HL-60 (cell line): ENCODE measurements around the gene IL18R1.

Source experiments
- POLR2AphosphoS5 ChIP-seq: IDR thresholded peaks from 2 replicates; pipeline ENCODE4 v1.6.1; 2012; ENCODE audit warnings: low read depth
- TF ChIP-seq, protein P1 (sequence below): IDR thresholded peaks from one replicate; pipeline ENCODE4 v1.5.1; 2011; ENCODE audit warnings: low read length, control low read depth, inconsistent platforms; ENCODE audit not compliant: insufficient read depth

DNA sequence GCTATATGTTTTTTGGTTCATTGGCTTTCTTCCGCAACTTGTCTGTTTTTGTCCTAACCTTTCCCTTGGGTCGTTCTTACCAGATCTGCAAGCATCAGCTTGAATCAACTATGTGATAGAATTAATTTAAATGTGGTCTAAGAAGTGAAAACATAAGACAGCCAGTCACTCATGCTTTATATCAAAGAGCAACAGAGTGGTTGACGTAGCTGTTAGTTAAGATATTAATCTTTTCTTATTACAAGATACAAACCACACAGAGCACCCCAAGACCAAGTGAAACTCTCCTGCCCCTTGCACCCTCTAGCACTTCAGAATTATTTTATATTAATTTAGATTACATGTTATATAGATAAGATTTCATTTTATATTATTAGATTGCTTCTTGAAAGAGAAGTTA lies 82.5 kb downstream of the IL18R1 start:
- TF ChIP-seq, protein P1, sequence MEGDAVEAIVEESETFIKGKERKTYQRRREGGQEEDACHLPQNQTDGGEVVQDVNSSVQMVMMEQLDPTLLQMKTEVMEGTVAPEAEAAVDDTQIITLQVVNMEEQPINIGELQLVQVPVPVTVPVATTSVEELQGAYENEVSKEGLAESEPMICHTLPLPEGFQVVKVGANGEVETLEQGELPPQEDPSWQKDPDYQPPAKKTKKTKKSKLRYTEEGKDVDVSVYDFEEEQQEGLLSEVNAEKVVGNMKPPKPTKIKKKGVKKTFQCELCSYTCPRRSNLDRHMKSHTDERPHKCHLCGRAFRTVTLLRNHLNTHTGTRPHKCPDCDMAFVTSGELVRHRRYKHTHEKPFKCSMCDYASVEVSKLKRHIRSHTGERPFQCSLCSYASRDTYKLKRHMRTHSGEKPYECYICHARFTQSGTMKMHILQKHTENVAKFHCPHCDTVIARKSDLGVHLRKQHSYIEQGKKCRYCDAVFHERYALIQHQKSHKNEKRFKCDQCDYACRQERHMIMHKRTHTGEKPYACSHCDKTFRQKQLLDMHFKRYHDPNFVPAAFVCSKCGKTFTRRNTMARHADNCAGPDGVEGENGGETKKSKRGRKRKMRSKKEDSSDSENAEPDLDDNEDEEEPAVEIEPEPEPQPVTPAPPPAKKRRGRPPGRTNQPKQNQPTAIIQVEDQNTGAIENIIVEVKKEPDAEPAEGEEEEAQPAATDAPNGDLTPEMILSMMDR = no peak
- no peak for TF ChIP-seq POLR2AphosphoS5
